GM19023 (cell line): ENCODE measurements around the gene CNRIP1.

Experiments
- ATAC-seq: cut with Tn5 transposase; IDR thresholded peaks from one replicate; pipeline ENCODE4 v1.9.1; 2021; ENCODE audit warnings: mild to moderate bottlenecking, moderate library complexity; ENCODE audit not compliant: unreplicated experiment

The CNRIP1 gene

GRCh38 chr2:68293755-68294154 lies 26.0 kb downstream of the CNRIP1 start:
- ATAC-seq, result no peak

DNA sequence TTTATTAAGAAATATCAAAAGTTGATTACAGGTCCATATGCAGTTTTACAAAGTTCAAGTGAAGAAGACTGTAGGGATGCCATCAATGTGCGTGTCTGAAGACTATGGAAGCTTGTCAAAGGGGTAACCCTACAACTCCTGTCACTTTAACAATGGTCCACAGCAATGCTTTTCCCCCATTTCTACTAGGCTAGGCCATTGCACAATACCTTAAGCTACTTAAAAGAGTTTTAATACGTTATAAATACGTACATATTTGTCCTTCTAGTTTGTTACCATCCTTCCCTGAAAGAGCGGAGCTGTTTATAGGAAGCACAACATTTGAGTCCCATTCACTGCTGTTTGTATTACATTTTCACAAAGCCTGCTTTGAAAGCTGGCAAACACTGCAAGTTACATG lies 26.7 kb downstream of the CNRIP1 start:
- ATAC-seq, result no peak

- no peak for ATAC-seq
These were observed 27.5 kb downstream of the CNRIP1 start for GRCh38 chr2:68292108-68292710.

DNA sequence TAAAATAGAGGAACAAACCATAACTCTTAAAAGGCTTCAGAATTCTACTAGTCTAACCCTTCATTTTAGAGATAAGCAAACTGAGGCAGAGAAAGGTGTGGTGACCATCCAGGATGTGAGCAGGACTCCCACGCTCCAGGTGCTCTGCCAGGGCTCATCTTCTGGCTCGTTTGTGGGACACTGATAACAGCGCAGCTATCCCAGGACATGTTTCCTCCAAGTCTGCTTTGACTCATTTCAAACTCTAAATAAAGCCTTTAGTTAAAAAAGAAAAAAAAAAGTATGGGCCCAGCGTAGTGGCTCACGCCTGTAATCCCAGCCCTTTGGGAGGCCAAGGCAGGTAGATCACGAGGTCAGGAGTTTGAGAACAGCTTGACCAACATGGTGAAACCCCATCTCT lies 28.4 kb downstream of the CNRIP1 start:
- ATAC-seq, result no peak

DNA sequence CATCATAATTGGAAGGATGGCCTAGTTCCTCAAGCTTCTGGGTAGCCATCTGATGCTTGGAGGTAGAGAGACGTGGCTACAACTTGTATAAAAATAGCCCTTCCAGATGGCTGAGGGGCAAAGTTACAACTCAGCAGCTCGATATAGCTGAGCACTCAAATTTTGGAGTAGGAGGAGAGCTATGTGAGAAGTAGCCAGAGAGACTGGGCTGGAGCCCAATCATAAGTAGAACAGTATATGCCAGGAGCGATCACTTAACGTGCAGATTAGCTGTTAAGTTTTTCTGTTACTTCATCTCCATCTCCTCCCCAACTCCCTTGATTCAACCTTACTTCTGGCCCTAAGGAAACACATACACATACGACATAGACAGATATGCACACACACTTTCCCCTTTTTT lies 28.8 kb downstream of the CNRIP1 start:
- no peak for ATAC-seq

GRCh38 chr2:68287580-68288441 lies 31.9 kb downstream of the CNRIP1 start:
- ATAC-seq, result no peak

- no peak for ATAC-seq
These were observed 34.9 kb downstream of the CNRIP1 start for GRCh38 chr2:68284896-68285295.

- ATAC-seq, result no peak
These were observed 36.3 kb downstream of the CNRIP1 start for GRCh38 chr2:68283419-68283812.

GRCh38 chr2:68282811-68283418 lies 36.8 kb downstream of the CNRIP1 start:
- ATAC-seq, result no peak

DNA sequence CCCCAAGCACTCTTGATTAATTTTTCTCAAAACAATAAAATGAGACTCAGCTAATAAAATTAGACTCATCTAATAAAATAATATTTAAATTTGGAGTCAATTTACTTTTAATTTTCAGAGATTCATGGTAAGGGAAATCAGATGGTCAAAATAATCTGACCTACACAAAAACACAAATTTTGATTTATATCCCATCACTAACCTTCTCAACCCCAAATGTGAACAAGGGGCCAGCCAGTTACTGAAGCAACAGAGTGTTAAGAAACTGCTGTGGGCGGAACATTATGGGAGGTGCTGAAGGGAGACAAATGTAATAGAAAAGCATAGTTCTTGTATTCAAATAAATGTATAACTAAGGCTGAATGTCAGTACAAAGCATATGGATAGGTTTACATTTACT lies 39.0 kb downstream of the CNRIP1 start:
- ATAC-seq, result no peak

DNA sequence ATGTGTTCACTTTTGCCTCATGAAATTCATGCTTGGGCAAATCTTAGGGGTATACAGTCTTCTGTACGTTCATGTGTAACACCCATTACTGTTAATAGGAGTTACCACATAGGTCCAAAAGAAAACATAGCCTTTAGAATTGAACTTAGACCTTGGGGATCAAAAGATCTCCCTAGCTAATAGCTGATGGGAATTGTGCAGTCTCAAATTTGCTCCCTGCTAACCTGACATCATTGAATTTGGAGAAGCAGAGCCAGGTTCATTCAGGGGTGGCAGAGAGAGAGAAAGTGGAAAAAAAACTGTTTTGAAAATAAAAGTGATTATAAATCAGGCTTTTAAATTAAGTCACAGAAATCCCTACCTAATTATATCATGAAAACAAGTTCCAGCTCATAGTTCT lies 39.4 kb downstream of the CNRIP1 start:
- ATAC-seq, result no peak

DNA sequence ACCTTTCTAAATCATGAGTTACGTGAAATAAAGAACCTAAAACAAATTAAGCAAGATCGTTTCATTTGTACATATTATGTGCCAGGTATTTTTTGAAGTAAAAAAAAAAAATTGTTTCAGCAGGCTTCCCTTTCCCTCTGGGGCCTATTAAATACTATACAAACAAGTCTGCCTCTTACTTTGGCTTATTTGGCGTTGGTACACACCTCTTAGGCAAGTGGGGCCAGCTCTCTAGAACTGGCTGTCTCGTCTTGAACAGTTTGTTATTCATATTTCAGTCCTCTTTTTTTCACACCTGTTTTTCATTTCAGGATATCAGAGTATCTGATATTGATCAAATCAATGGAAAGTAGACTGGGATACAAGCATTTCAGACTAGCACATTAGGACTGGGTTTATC lies 40.1 kb downstream of the CNRIP1 start:
- ATAC-seq, result no peak

- ATAC-seq, result no peak
These were observed 41.6 kb downstream of the CNRIP1 start for GRCh38 chr2:68278169-68278568.

DNA sequence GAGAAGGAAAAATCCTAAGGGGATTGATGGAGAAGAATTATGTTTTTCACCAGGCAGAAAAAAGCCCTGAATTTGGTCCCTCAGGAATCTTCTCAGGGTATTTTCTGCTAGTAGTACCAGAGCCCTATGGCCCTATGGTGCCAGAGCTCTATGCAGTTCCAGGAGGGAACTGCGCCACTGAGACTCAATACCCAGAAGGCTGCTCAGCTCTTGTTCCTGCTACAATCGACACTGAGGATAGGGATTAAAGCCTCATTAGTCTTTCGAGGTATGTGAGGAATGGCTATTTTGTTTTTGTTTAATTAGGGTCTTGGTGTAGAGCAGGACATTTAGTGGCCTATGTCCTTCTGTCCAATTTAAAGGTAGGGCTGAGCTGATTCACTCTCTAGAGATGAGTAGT lies 45.7 kb downstream of the CNRIP1 start:
- ATAC-seq, result no peak

DNA sequence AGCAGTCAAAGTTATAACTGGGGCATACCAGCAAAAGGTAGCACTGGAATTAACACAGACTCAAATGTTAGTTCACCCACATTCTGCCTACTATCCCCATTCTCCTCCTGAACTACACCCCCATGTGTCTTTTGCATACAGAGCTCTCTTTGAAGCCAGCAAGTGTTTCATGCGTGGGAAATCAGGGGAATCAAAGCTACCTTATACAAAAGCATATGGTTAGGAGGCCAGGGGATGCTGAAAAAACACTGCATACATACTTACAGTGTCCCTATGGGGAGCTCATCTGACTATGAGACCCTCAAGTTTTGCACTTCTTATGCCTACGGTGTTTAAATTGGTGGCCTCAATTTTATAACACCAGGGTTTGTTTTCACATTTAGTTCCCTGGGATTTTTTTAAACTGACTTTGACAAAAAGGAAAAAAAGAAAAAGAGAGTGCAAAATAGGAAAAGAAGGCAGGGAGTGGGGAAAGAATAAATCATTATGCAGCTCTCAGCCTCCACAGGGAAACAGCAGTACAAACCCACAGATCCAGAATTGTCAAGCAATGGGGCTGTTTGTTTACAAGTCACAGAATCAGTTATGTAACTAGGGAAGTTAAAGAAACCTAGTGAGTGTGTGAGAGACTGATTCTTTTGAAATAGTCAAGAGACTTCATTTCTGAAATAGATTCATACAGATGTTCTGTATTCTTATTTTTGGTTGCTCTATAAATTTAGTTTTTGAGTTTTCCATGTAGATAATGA lies 47.3 kb downstream of the CNRIP1 start:
- ATAC-seq, result no peak

GRCh38 chr2:68266655-68267054 lies 53.1 kb downstream of the CNRIP1 start:
- ATAC-seq, result no peak

DNA sequence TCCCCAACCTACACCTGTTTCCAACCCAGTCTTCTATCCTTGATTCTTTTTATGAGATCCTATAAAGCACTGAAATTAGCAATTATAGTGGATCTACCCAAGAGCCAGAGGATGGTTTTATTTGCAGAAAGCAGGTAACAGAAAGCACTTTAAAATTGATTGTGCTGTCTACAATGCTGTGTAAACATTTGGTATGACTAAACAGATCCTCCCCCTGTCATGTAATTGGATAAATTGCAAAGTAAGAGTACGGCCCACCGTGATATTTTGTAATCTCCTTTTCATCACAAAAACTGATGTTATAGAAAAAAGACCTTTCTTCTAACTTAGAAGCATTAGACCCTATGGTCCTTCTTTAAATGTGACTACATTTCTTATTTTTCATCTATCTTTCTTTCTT lies 56.1 kb downstream of the CNRIP1 start:
- no peak for ATAC-seq

DNA sequence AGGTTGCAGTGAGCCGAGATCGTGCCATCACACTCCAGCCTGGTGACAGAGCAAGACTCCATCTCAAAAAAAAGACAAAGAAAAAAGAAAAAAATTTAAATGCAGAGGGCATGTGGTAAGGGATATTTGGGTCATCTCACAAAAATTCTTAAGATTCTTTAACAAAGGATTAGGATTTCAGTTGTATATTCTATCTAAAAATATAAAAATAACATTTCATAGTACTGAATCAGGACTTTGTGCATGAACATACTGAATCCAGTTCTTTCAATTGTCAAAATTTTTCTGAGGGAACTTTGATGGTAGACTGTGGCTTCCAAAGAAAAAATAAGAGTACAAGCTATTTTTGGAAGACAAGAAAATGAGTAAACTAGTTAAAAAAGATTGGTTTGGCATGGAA lies 60.9 kb downstream of the CNRIP1 start:
- no peak for ATAC-seq

DNA sequence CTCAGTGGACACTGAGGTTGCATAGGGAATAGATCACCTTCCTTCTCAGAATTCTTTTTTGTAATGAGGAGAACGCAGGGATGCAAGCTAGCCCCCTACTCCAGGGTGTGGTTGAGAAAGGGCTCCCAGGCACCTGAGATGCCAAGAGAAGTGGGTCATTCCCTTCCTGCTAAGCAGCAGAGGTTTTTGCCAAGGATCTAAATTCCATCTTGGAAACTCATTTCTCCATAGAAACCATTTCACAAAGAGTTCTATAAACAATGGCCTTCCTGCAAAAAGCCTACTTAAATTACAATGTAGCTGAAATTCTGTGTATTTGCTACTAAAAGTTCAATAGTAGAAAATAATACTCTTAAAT lies 63.7 kb downstream of the CNRIP1 start:
- ATAC-seq, result no peak

DNA sequence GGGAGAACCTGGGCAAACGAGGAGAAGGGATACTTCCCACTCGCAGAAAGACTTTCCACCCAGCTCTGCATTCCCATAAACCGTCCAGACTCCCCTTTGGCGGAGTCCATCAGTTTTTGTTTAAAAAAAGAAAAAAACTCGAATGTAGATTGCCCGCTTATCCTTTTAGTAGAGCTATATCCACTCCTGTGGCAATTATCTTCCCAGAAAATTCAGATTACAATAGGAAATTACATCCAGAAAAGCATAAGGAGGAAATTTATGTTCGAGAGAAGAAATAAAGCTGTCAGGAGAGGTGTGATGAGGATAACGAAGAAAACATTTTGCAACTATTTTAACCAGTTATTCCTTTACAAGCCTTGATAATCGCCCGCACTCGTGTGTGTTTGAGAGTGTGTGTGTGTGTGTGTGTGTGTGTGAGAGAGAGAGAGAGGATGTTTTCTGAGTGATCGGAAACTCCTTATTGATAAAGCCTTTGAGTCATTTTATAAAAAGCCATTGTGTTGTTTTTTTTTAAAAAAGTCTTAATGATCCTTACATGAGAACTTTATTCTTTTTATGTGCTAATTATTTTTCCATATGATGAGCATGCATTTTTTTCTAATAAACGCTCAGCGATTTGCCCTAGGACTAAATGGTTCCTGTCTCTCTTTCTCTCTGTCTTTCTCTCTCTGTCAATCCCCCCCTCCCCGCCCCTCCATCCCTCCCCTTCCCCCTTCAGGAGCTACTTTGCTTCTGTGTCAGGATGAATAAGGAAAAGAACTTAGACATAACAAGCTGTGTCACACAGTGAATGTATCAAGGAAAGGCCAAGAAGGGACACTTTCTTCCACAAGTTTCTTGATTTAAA lies 66.3 kb downstream of the CNRIP1 start:
- ATAC-seq, result no peak
